ENCODE measurements around the gene ADH1A. TPM values are rescaled to one million over a fixed set of nuclear protein-coding genes. Genes with fewer than 3 reads are reported as not detected.

The ADH1A gene
- total RNA-seq, 2 experiments from 2014 or later, result not detected

GRCh38 chr4:99334880-99335279 is 44.1 kb upstream of the ADH1A start:
- DNase-seq (ENCODE audit: low spot score), result no peak
- no TSS peak for BruUV-seq (replicated peaks)
- POLR2A ChIA-PET, result no interaction called here
- no peaks in the 10 kb centered on the region for H3K79me2 ChIP-seq (ENCODE audit: insufficient read depth, low read depth, low read length)
- no peaks in the 10 kb centered on the region for H3K9me3 ChIP-seq (ENCODE audit: low read length)
- CTCF ChIA-PET (ENCODE audit: unreplicated experiment), result no interaction called here
- TF ChIP-seq CTCF (conservative IDR thresholded peaks at IDR 0.05; ENCODE audit: low read length) (no peak), EZH2phosphoT487 (IDR thresholded peaks at IDR 0.05; ENCODE audit: borderline replicate concordance, low read depth, low read length) (no peak)
- no peaks in the 10 kb centered on the region for H3K36me3 ChIP-seq (ENCODE audit: insufficient read depth, low read length)
- H2AFZ ChIP-seq (ENCODE audit: low read length), result no peak overlapping the region
- H3K4me1 ChIP-seq (ENCODE audit: insufficient read depth, low read length, poor library complexity, severe bottlenecking), result no peaks in the 10 kb centered on the region
- no peak overlapping the region for H3K4me2 ChIP-seq (ENCODE audit: low read length)
- H4K20me1 ChIP-seq (ENCODE audit: insufficient read depth, low read length), result no peaks in the 10 kb centered on the region
- no peak overlapping the region for H3K27ac ChIP-seq (ENCODE audit: low read depth, low read length, poor library complexity, severe bottlenecking)
- no peaks in the 10 kb centered on the region for H3K9me2 ChIP-seq (ENCODE audit: insufficient read depth, low read length)
- no peak overlapping the region for H3K4me3 ChIP-seq (ENCODE audit: low read depth, low read length, poor library complexity, severe bottlenecking)
- intact Hi-C loops (cut with micrococcal nuclease; ENCODE audit: unreplicated experiment), result no loop called here

DNA sequence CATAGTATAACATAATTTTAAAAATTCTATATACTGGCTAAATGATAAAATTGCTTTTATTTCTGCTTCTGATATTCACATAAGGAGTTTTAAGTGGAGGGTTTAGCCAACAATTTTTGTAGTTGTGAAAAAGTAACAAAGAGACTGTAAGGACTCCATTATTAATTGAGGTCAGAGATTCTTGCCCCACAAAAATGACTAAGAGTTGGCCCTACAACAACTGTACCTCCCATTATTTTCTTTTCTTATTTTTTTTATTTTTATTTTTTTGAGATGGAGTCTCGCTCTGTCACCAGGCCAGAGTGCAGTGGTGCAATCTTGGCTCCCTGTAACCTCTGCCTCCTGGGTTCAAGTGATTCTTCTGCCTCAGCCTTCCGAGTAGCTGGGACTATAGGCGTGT is 39.9 kb upstream of the ADH1A start:
- TF ChIP-seq EZH2phosphoT487 (IDR thresholded peaks at IDR 0.05; ENCODE audit: borderline replicate concordance, low read depth, low read length) (no peak), CTCF (conservative IDR thresholded peaks at IDR 0.05; ENCODE audit: low read length) (no peak)
- no TSS peak for BruUV-seq (replicated peaks)
- H4K20me1 ChIP-seq (ENCODE audit: insufficient read depth, low read length), result no peaks in the 10 kb centered on the region
- ChIA-PET POLR2A (no interaction called here), CTCF (ENCODE audit: unreplicated experiment) (no interaction called here)
- no peak for DNase-seq (ENCODE audit: low spot score)
- intact Hi-C loops (cut with micrococcal nuclease; ENCODE audit: unreplicated experiment), result no loop called here
- H3K9me3 ChIP-seq (ENCODE audit: low read length), result no peaks in the 10 kb centered on the region
- H3K4me1 ChIP-seq (ENCODE audit: insufficient read depth, low read length, poor library complexity, severe bottlenecking), result no peaks in the 10 kb centered on the region
- H3K36me3 ChIP-seq (ENCODE audit: insufficient read depth, low read length), result no peaks in the 10 kb centered on the region
- H3K27ac ChIP-seq (ENCODE audit: low read depth, low read length, poor library complexity, severe bottlenecking), result no peak overlapping the region
- no peak overlapping the region for H2AFZ ChIP-seq (ENCODE audit: low read length)
- H3K9me2 ChIP-seq (ENCODE audit: insufficient read depth, low read length), result no peaks in the 10 kb centered on the region
- H3K4me3 ChIP-seq (ENCODE audit: low read depth, low read length, poor library complexity, severe bottlenecking), result no peak overlapping the region
- H3K79me2 ChIP-seq (ENCODE audit: insufficient read depth, low read depth, low read length), result no peaks in the 10 kb centered on the region
- no peak overlapping the region for H3K4me2 ChIP-seq (ENCODE audit: low read length)

DNA sequence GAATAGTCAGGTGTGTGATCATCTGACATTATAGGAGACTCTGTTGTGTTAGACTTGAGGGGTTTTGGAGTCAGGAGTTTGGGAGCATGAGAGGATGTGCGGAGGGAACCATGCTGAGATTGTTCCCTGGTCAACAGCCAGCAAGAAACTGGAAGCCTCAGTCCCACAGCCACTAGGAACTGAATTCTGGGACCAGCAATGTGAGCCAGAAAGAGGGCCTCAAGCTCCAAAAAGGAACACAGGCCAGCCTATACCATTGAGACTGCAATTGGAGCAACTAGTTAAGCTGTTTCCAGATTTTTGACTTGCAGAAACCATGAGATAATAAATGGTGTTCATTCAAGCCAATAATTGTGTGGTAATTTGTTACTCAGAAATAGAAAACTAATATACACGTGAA is 39.1 kb upstream of the ADH1A start:
- no peaks in the 10 kb centered on the region for H3K79me2 ChIP-seq (ENCODE audit: insufficient read depth, low read depth, low read length)
- no peak overlapping the region for H3K27ac ChIP-seq (ENCODE audit: low read depth, low read length, poor library complexity, severe bottlenecking)
- POLR2A ChIA-PET, result no interaction called here
- BruUV-seq (replicated peaks), result no TSS peak
- no peak for TF ChIP-seq CTCF (conservative IDR thresholded peaks at IDR 0.05; ENCODE audit: low read length)
- TF ChIP-seq EZH2phosphoT487 (IDR thresholded peaks at IDR 0.05; ENCODE audit: borderline replicate concordance, low read depth, low read length), result no peak
- H3K4me3 ChIP-seq (ENCODE audit: low read depth, low read length, poor library complexity, severe bottlenecking), result no peak overlapping the region
- H3K36me3 ChIP-seq (ENCODE audit: insufficient read depth, low read length), result no peaks in the 10 kb centered on the region
- intact Hi-C loops (cut with micrococcal nuclease; ENCODE audit: unreplicated experiment), result no loop called here
- CTCF ChIA-PET (ENCODE audit: unreplicated experiment), result no interaction called here
- H2AFZ ChIP-seq (ENCODE audit: low read length), result no peak overlapping the region
- no peaks in the 10 kb centered on the region for H4K20me1 ChIP-seq (ENCODE audit: insufficient read depth, low read length)
- DNase-seq (ENCODE audit: low spot score), result no peak
- H3K9me2 ChIP-seq (ENCODE audit: insufficient read depth, low read length), result no peaks in the 10 kb centered on the region
- H3K4me2 ChIP-seq (ENCODE audit: low read length), result no peak overlapping the region
- H3K4me1 ChIP-seq (ENCODE audit: insufficient read depth, low read length, poor library complexity, severe bottlenecking), result no peaks in the 10 kb centered on the region
- H3K9me3 ChIP-seq (ENCODE audit: low read length), result no peaks in the 10 kb centered on the region

Data from OCI-LY7 (cell line).